SU-DHL-6 (cell line): Measurements from ENCODE around the gene CPT2.

Experiments
- EZH2phosphoT487 ChIP-seq: fragments of 200-600 bp; sonication (generic), shearing (Covaris generic); conservative IDR thresholded peaks from 2 replicates; pipeline ENCODE4 v1.6.1; 2018; ENCODE audit warnings: mild to moderate bottlenecking, antibody characterized with exemption, low read length, moderate library complexity, mixed read lengths
- TF ChIP-seq, protein P1 (sequence below): fragments of 200-600 bp; sonication (generic); IDR thresholded peaks from one replicate; pipeline ENCODE4 v1.5.1; 2017; ENCODE audit warnings: antibody characterized with exemption, mild to moderate bottlenecking, low read length, moderate library complexity; ENCODE audit not compliant: insufficient read depth, poor library complexity, severe bottlenecking

GRCh38 chr1:53260631-53261247, 64.1 kb downstream of the CPT2 start:
- TF ChIP-seq, protein P1, sequence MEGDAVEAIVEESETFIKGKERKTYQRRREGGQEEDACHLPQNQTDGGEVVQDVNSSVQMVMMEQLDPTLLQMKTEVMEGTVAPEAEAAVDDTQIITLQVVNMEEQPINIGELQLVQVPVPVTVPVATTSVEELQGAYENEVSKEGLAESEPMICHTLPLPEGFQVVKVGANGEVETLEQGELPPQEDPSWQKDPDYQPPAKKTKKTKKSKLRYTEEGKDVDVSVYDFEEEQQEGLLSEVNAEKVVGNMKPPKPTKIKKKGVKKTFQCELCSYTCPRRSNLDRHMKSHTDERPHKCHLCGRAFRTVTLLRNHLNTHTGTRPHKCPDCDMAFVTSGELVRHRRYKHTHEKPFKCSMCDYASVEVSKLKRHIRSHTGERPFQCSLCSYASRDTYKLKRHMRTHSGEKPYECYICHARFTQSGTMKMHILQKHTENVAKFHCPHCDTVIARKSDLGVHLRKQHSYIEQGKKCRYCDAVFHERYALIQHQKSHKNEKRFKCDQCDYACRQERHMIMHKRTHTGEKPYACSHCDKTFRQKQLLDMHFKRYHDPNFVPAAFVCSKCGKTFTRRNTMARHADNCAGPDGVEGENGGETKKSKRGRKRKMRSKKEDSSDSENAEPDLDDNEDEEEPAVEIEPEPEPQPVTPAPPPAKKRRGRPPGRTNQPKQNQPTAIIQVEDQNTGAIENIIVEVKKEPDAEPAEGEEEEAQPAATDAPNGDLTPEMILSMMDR = no peak
- TF ChIP-seq EZH2phosphoT487 = no peak
